NCI-H2227 treated with DMSO at 0.1 percent for 48 hours (cell line): ENCODE measurements around the gene GALNT12.

Experiments used
- DNase-seq: peaks from one replicate; lab custom pipeline; 2025; lab: John Stamatoyannopoulos, UW

The GALNT12 gene

DNA sequence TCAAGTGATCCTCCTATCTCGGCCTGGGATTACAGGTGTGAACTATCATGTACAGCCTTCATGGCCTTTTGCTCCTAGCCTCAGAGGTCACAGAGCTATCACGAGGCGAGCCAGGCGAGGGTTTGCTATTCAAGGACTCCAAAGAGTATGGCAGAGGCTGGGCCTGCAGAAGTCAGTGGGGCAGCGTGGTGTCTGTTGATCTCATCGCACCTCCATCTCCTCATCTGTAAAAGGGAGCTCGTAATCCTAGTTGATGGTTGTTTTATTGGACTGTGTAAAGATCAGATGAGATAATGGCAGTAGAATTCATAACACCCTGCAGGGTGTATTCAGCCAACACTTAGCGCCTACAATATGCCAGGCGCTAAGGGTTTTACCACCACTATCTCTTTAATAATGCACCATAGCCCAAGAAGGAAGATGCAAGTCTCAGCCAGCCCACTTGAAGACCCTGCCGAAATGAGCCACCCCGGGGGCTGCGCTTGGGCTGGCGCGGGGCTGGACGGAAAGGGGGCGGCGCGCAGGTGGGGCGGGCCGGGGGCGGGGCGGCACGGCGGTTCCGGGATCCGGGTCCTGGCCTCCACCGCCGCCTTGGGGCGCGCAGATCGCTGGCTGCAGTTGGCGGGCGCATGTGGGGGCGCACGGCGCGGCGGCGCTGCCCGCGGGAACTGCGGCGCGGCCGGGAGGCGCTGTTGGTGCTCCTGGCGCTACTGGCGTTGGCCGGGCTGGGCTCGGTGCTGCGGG, at the start of gene GALNT12:
TSS of gene GALNT12 (plus strand) at position 601 of the 744 bp plus-strand sequence. CDS start at position 630, 29 bp downstream.
- peak; percentile 23 for DNase-seq

DNA sequence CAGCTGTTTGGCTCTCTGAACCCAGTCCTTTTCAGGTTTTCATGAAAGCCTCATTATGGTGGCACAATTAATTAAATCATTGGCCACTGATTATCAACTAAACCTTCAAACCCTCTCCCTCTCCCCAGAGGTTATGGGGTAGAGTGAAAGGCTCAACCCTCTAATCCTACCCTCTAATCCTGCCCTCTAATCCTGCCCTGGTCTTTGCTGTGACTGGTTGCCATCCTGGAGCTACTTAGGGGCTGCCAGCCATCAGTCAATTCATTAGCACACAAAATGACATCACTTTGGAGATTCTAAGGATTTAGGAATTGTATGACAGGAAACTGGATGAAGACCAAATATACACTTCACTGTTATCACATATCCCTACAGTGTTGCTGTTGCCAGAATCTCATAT, 47.2 kb upstream of the GALNT12 start:
- DNase-seq, result no peak

DNA sequence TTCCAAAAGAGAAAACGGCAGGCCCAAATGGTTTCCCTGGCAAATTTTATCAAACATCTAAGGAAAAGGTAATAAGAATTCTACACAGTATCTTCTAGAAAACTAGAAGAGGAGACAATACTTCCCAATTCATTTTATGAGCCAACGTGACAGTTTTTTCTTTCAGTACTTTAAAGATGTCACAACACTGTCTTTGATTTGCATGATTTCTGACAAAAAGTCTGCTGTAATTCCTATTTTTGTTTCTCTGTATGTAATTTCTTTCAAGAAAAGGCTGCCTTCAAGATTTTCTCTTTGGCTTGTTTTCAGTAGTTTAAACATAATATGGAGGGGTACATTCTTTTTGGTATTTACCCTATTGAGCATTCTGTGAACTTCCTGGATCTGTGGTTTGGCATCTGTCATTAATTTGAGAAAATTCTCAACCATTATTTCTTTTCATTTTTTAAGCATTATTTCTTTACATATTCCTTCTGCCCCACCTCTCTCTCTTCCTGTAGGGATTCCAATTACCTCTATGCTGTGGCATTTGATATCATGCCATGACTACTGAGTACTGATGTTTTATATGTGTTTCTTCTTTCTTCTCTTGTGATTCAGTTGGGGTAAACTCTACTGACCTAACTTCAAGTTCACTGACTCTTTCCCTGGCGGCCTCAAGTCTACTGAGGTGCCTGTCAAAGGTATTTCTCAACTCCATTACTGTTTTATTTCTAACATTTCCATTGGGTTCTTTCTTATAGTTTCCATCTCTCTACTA, 43.3 kb upstream of the GALNT12 start:
- DNase-seq, result no peak

DNA sequence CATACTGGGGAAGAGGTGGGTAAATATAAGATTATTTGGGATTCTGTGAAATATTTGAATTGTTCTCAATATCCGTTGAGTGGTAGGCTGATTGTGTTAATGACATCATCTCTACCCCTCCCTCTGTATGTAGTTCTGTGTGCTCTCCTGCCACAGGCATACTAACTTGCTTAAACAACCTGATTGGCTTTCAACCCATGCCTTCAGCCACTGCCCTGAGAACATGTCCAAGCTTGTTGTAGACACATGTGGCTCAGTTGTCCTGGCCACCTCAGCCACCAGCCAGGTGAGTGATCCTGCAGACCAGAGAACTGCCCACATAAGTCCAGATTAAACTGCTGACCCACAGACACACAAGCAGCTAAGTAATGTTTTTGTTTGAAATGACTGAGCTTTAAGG, 42.2 kb upstream of the GALNT12 start:
- DNase-seq, result no peak

- no peak for DNase-seq
These were observed 40.9 kb upstream of the GALNT12 start for GRCh38 chr9:98766586-98766985.

DNA sequence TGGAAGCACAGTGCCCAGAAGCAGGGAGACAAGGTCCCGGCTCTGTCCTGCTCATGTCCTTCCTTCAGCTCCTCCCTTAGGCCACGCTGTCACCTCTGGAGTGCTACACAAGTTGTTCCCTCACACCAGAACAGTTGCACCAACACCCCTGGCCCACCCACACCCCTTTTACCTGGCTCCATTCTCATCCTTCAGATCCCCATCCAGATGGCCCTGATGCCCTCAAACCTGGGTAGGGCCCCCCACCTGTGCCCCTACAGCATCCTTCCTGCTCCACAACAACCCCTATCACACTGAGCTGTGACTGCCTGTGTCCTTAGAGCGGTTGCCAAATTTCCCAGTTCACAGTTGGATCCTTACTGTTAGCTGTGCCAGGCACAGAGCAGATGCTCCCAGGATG, 40.3 kb upstream of the GALNT12 start:
- no peak for DNase-seq

- no peak for DNase-seq
These were observed 39.6 kb upstream of the GALNT12 start for GRCh38 chr9:98767915-98768314.

DNA sequence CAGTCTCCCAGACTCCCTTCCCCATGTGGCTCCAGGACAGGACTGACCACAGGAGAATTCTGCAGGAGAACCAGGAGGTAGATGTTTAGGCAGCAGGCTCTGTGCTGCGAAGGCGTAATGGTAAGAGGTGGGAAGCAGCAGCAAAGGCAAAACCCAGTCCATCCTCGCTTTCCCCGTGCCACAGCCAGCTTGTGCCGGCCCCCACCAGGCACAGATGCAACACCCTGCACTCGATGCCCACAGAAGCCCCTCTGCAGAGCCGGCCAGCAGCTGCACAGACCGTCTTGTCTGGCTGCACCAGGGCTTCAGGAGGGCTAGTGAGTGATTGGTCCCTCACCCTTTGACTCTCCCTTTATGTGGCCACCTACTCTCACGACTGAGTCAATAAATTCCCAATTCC, 39.1 kb upstream of the GALNT12 start:
- DNase-seq, result no peak

DNA sequence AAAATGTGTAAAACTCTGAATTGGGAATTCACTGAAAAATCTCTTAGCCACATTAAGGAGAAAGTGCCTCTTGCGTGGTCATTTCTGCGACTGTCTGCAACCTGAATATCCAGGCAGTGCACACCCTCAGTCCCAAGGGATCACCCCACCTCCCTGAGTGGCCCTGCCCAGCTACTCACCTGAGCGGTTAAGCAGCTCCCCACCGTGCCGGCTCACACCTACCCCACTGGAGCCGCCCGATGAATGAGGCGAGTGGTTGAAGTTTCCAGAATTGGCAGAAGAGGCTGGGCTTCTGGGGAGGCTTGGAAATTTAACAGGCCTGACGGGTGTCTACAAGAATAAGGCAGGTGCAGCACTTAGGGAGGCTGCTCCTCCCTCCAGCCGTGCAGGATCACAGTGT, 36.8 kb upstream of the GALNT12 start:
- DNase-seq, result no peak

GRCh38 chr9:98771209-98771874, 36.1 kb upstream of the GALNT12 start:
- DNase-seq, result no peak

DNA sequence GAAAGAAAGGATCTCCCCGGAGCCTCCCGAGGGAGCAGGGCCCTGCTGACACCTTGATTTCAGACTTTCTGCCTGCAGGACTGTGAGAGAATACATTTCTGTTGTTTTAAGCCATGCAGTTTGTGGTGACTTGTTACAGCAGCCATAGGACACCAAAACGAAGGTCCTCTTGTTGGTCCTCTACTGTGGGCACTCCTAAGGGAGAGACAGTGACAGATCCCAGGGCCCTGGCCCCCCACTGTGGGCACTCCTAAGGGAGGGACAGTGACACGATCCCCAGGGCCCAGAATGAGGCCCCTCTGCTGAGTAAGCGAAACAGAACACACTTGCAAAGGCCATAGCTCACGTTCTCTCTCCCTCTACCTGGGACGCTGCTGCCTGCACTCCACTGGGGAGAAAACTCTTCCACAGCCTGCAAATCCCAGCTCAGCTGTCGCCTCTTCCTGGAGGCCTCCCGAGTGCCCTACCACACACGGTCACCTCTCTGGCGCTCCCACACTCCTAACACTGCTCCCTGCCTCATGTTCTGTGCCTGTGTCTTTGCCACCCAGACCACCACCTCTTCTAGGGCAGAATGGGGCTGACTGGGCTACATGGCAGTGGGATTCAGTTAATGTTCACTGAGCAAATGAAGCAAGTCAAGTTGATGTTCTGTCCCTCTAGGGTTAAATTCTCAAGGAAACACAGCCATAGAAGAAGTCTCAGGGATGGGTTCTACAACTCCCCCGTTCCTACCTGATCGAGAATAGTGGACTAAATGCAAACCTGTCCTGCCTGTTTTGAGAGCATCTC, 34.9 kb upstream of the GALNT12 start:
- no peak for DNase-seq

DNA sequence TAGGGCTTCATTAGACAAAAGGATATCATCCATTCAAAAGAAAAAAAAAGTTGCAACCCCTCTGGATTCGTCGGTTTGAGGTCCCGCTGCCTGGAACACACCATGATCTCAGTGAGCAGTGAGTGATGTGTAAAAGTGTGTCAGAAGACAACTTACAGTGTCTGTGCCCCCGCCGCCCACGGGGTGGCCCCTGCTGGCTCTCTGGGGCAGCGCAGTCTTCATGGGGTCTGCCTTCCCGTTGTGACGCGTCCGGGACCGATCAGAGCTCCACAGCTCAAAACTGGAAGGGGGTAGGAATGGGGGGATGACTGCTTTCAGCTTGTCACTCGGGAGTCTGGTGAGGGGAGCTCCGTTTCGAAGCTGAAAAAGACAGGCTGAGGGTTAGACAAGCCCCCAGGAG, 33.7 kb upstream of the GALNT12 start:
- DNase-seq, result no peak

- DNase-seq, result no peak
These were observed 32.7 kb upstream of the GALNT12 start for GRCh38 chr9:98774746-98775145.

- DNase-seq, result peak; percentile 6
These were observed 31.5 kb upstream of the GALNT12 start for GRCh38 chr9:98775831-98776441.

- DNase-seq, result no peak
These were observed 29.9 kb upstream of the GALNT12 start for GRCh38 chr9:98777618-98778017.

DNA sequence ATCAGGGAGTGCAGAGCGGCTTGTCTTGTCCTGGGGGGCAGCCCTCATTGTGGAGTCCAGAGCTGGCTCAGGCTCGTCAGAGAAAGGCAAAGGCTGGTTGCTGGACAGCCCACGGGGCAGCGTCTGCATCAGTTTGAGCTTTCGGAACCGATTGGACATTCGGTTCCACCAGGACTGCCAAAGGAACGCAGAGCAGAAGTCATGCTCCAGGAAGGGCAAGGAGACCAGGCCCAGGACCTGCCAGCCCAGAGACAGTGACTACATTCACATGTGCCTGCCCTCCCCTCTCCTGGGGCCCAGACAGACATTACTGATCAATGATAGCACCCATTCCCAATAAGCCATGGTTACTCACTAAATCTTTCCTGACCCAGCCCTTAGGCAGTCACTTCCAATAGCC, 29.2 kb upstream of the GALNT12 start:
- no peak for DNase-seq

DNA sequence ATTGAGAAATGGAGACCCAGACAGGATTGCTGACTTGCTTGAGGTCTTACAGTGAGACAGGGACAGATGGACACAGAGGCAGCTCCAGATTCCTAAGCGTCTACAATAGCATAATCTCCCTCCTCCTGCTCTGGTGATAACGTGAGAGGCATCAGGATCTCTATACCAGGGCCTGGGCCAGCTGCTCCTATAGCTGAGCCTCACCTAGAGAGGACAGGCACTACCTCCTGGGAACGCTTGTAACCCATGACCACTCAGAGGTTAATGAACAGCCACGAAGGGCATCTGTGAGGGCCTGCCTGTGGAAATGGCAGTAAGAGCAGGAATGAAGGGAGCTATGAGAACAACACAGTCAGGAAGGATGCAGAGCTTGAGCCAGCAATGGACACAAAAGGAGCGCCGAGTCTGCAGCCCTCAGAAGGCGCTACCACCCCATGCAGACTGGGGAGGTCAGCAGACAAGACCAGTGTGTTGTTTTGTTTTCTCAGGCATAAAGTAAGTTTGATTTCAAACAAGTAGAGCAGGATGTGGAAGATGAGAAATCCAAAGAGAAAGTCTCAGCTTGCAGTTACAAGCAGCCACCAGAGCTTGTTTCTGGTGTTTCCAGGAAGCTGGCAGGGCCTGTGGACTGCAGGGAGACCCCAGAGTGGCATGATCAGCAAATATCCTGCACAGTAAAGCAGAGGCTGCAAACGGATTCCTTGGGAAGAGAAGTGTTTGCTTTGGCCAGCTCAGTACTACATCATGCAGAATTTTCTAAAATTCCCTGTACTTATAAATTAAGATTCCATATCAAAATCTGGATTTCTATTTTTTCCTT, 28.5 kb upstream of the GALNT12 start:
- DNase-seq, result no peak

GRCh38 chr9:98780059-98780749, 27.3 kb upstream of the GALNT12 start:
- no peak for DNase-seq

- no peak for DNase-seq
These were observed 25.7 kb upstream of the GALNT12 start for GRCh38 chr9:98781588-98782383.
